ENCODE results near the gene ST3GAL4. TPM values are rescaled to one million over a fixed set of nuclear protein-coding genes. Genes with fewer than 3 reads are reported as not detected.

ST3GAL4 gene
- total and polyA plus RNA-seq, 8 donors, result 30.2 to 38.8 (median 34.6) TPM

- intact Hi-C loops (cut with DNase I), result no loop called here
- Histone ChIP-seq H3K36me3 (peaks cover 0 to 30% of the 10 kb centered on the region in 2 donors), H3K27ac (no peak overlapping the region), H3K9me3 (no peaks in the 10 kb centered on the region), H3K4me1 (peaks cover 0 to 6% of the 10 kb centered on the region in 2 donors), H3K27me3 (no peaks in the 10 kb centered on the region), H3K4me3 (no peak overlapping the region)
- no peak for ATAC-seq
- no peak for DNase-seq
- TF ChIP-seq CTCF (IDR thresholded peaks at IDR 0.05), result no peak
These were observed 50.9 kb downstream of the ST3GAL4 start for GRCh38 chr11:126406368-126406767.

GRCh38 chr11:126407101-126407521 is 51.6 kb downstream of the ST3GAL4 start:
- Histone ChIP-seq H3K4me3 (no peak overlapping the region), H3K27ac (no peak overlapping the region), H3K4me1 (peaks cover 0 to 10% of the 10 kb centered on the region in 2 donors), H3K9me3 (no peaks in the 10 kb centered on the region), H3K36me3 (peaks cover 0 to 30% of the 10 kb centered on the region in 2 donors), H3K27me3 (no peaks in the 10 kb centered on the region)
- ATAC-seq, result no peak
- no peak for TF ChIP-seq CTCF (IDR thresholded peaks at IDR 0.05)
- intact Hi-C loops (cut with DNase I), result no loop called here
- no peak for DNase-seq

- Histone ChIP-seq H3K27me3 (no peaks in the 10 kb centered on the region), H3K36me3 (peaks cover 0 to 30% of the 10 kb centered on the region in 2 donors), H3K4me3 (no peak overlapping the region), H3K9me3 (no peaks in the 10 kb centered on the region), H3K27ac (no peak overlapping the region), H3K4me1 (peaks cover 0 to 10% of the 10 kb centered on the region in 2 donors)
- DNase-seq (no peak), ATAC-seq (no peak)
- intact Hi-C loops (cut with DNase I), result no loop called here
- no peak for TF ChIP-seq CTCF (IDR thresholded peaks at IDR 0.05)
These were observed 52.3 kb downstream of the ST3GAL4 start for GRCh38 chr11:126407682-126408288.

- Histone ChIP-seq H3K27ac (no peak overlapping the region), H3K27me3 (no peaks in the 10 kb centered on the region), H3K36me3 (peaks cover 0 to 36% of the 10 kb centered on the region in 2 donors), H3K4me1 (peaks cover 0 to 10% of the 10 kb centered on the region in 2 donors), H3K4me3 (no peak overlapping the region), H3K9me3 (no peaks in the 10 kb centered on the region)
- ATAC-seq (no peak), DNase-seq (no peak)
- intact Hi-C loops (cut with DNase I), result no loop called here
- no peak for TF ChIP-seq CTCF (IDR thresholded peaks at IDR 0.05)
These were observed 53.0 kb downstream of the ST3GAL4 start for GRCh38 chr11:126408496-126408895.

- H3K4me1 ChIP-seq, result peaks cover 0 to 10% of the 10 kb centered on the region in 2 donors
- no peaks in the 10 kb centered on the region for H3K9me3 ChIP-seq
- no peaks in the 10 kb centered on the region for H3K27me3 ChIP-seq
- no peak overlapping the region for H3K27ac ChIP-seq
- intact Hi-C loops (cut with DNase I), result no loop called here
- ATAC-seq (no peak), DNase-seq (no peak)
- no peak overlapping the region for H3K4me3 ChIP-seq
- no peak for TF ChIP-seq CTCF (IDR thresholded peaks at IDR 0.05)
- H3K36me3 ChIP-seq, result peaks cover 0 to 41% of the 10 kb centered on the region in 2 donors
These were observed 53.6 kb downstream of the ST3GAL4 start for GRCh38 chr11:126408901-126409619.

Data from left lung (tissue), 10 donors.